Measurements from ENCODE around the gene DOCK4. TPM values are rescaled to one million over a fixed set of nuclear protein-coding genes. Genes with fewer than 3 reads are reported as not detected.

Gene DOCK4
- total and polyA plus RNA-seq, 7 donors: 3.0 to 28.5 (median 14.1) TPM

GRCh38 chr7:112188257-112188656 lies 17.9 kb downstream of the DOCK4 start:
- intact Hi-C loops (cut with DNase I): no loop called here
- H3K27ac ChIP-seq: no peak overlapping the region
- H3K9me3 ChIP-seq: no peaks in the 10 kb centered on the region
- H3K36me3 ChIP-seq: no peaks in the 10 kb centered on the region
- no peak for DNase-seq
- no peak for TF ChIP-seq POLR2AphosphoS5 (IDR thresholded peaks at IDR 0.05)
- TF ChIP-seq POLR2A (IDR thresholded peaks at IDR 0.05): no peak
- TF ChIP-seq, protein P1, sequence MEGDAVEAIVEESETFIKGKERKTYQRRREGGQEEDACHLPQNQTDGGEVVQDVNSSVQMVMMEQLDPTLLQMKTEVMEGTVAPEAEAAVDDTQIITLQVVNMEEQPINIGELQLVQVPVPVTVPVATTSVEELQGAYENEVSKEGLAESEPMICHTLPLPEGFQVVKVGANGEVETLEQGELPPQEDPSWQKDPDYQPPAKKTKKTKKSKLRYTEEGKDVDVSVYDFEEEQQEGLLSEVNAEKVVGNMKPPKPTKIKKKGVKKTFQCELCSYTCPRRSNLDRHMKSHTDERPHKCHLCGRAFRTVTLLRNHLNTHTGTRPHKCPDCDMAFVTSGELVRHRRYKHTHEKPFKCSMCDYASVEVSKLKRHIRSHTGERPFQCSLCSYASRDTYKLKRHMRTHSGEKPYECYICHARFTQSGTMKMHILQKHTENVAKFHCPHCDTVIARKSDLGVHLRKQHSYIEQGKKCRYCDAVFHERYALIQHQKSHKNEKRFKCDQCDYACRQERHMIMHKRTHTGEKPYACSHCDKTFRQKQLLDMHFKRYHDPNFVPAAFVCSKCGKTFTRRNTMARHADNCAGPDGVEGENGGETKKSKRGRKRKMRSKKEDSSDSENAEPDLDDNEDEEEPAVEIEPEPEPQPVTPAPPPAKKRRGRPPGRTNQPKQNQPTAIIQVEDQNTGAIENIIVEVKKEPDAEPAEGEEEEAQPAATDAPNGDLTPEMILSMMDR (IDR thresholded peaks at IDR 0.05): no peak
- no peak for TF ChIP-seq EP300 (IDR thresholded peaks at IDR 0.05)
- H3K4me3 ChIP-seq: no peak overlapping the region
- no peaks in the 10 kb centered on the region for H3K27me3 ChIP-seq
- 93 to 96% methylated on average over 3 of the region's 3 CpGs for WGBS, 2 donors
- H3K4me1 ChIP-seq: peaks cover 0 to 12% (median 10%) of the 10 kb centered on the region in 4 donors

DNA sequence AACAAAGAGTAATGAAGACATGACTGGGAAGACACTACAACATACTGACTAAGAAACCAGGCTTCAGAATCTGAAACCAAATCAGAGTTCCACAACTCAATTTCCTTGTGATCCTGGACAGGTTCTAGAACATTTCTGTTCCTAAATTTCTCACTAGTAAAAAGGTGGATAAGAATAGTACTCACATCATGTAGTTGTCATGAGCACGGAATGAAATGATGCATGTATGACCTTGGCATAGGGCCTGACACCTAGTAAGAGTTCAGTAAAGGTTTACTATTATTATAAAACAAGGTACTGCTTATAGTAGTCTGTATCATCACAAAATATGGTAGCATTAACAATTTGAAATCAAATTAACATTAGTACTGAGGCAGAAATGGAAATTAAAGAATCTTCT lies 19.9 kb downstream of the DOCK4 start:
- no peaks in the 10 kb centered on the region for H3K27me3 ChIP-seq
- no peak overlapping the region for H3K27ac ChIP-seq
- no peak for DNase-seq
- H3K4me1 ChIP-seq: peaks cover 0 to 6% (median 2%) of the 10 kb centered on the region in 4 donors
- no peak overlapping the region for H3K4me3 ChIP-seq
- TF ChIP-seq POLR2AphosphoS5 (IDR thresholded peaks at IDR 0.05): no peak
- no peak for TF ChIP-seq POLR2A (IDR thresholded peaks at IDR 0.05)
- TF ChIP-seq, protein P1 (IDR thresholded peaks at IDR 0.05): no peak
- TF ChIP-seq EP300 (IDR thresholded peaks at IDR 0.05): no peak
- WGBS, 2 donors: 88 to 95% methylated on average over 1 of the region's 1 CpG
- intact Hi-C loops (cut with DNase I): no loop called here
- no peaks in the 10 kb centered on the region for H3K9me3 ChIP-seq
- H3K36me3 ChIP-seq: no peaks in the 10 kb centered on the region

GRCh38 chr7:112185005-112185834 lies 21.0 kb downstream of the DOCK4 start:
- DNase-seq: no peak
- WGBS, 2 donors: 69 to 73% methylated on average over 4 of the region's 4 CpGs
- H3K36me3 ChIP-seq: no peaks in the 10 kb centered on the region
- TF ChIP-seq, protein P1 (IDR thresholded peaks at IDR 0.05): no peak
- no peak for TF ChIP-seq POLR2A (IDR thresholded peaks at IDR 0.05)
- TF ChIP-seq EP300 (IDR thresholded peaks at IDR 0.05): no peak
- TF ChIP-seq POLR2AphosphoS5 (IDR thresholded peaks at IDR 0.05): no peak
- H3K27ac ChIP-seq: no peak overlapping the region
- H3K4me3 ChIP-seq: no peak overlapping the region
- no peaks in the 10 kb centered on the region for H3K9me3 ChIP-seq
- no peaks in the 10 kb centered on the region for H3K27me3 ChIP-seq
- peaks cover 0 to 11% (median 7%) of the 10 kb centered on the region in 4 donors for H3K4me1 ChIP-seq
- intact Hi-C loops (cut with DNase I): no loop called here

DNA sequence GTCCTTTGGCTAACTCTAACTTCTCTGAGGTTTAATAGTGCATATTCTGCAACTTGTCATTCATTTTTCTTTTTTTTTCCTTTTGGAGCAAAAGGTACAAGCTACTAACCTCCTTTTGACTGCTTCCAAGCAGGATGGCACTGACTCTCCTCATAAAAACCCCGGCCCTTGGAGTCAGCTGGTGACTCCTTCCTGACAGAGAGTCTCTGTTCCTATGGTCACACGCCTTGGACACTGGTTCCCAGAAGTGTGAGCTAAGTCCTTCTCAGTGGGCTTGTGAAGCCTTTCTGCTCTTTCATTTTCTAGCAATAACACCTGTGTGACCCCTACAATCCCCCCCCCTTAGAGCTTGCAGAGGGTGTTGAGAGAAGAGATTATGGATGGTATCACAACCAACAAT lies 21.7 kb downstream of the DOCK4 start:
- TF ChIP-seq, protein P1 (IDR thresholded peaks at IDR 0.05): no peak
- no peak for TF ChIP-seq POLR2AphosphoS5 (IDR thresholded peaks at IDR 0.05)
- no peak for TF ChIP-seq EP300 (IDR thresholded peaks at IDR 0.05)
- TF ChIP-seq POLR2A (IDR thresholded peaks at IDR 0.05): no peak
- WGBS, 2 donors: 86 to 88% methylated on average over 2 of the region's 2 CpGs
- Histone ChIP-seq H3K27me3 (no peaks in the 10 kb centered on the region), H3K4me3 (no peak overlapping the region), H3K27ac (no peak overlapping the region), H3K36me3 (no peaks in the 10 kb centered on the region), H3K9me3 (no peaks in the 10 kb centered on the region), H3K4me1 (peaks cover 0 to 19% (median 11%) of the 10 kb centered on the region in 4 donors)
- DNase-seq: no peak
- intact Hi-C loops (cut with DNase I): no loop called here
